H9 (cell line): Measurements from ENCODE around the gene THOC7. TPM values are rescaled to one million over a fixed set of nuclear protein-coding genes. Genes with fewer than 3 reads are reported as not detected.

Experiments
- DNase-seq: peaks from one replicate; pipeline ENCODE4 v3.0.0-alpha.2; 2017
- H2AFZ ChIP-seq: one replicate; pipeline ENCODE4 v1.6.1; 2013; ENCODE audit warnings: mild to moderate bottlenecking, low read length, control low read depth, moderate library complexity
- H2AK5ac ChIP-seq: 2 replicates; pipeline ENCODE4 v1.6.1; 2013; ENCODE audit warnings: low read length, control low read depth, mixed read lengths; ENCODE audit not compliant: insufficient read length
- H2BK120ac ChIP-seq: one replicate; pipeline ENCODE4 v1.6.1; 2013; ENCODE audit warnings: low read depth, mild to moderate bottlenecking, low read length, control low read depth, inconsistent platforms; ENCODE audit not compliant: poor library complexity, severe bottlenecking
- H2BK12ac ChIP-seq: 2 replicates; pipeline ENCODE4 v1.6.1; 2013; ENCODE audit warnings: low read length, control low read depth, mixed read lengths, low read depth; ENCODE audit not compliant: insufficient read length
- H2BK15ac ChIP-seq: 2 replicates; pipeline ENCODE4 v1.6.1; 2013; ENCODE audit warnings: low read depth, low read length, control low read depth
- H2BK20ac ChIP-seq: one replicate; pipeline ENCODE4 v1.6.1; 2013; ENCODE audit warnings: low read depth, mild to moderate bottlenecking, low read length, control low read depth, inconsistent platforms; ENCODE audit not compliant: poor library complexity, severe bottlenecking
- H2BK5ac ChIP-seq: 2 replicates; pipeline ENCODE4 v1.6.1; 2013; ENCODE audit warnings: low read length, control low read depth, mixed read lengths; ENCODE audit not compliant: insufficient read length
- H3K14ac ChIP-seq: 2 replicates; pipeline ENCODE4 v1.6.1; 2013; ENCODE audit warnings: low read length, control low read depth; ENCODE audit not compliant: insufficient read depth
- H3K18ac ChIP-seq: 2 replicates; pipeline ENCODE4 v1.6.1; 2013; ENCODE audit warnings: low read depth, mild to moderate bottlenecking, mixed read lengths, low read length, control low read depth; ENCODE audit not compliant: insufficient read length
- H3K23ac ChIP-seq: 2 replicates; pipeline ENCODE4 v1.6.1; 2013; ENCODE audit warnings: low read length, control low read depth, mixed read lengths, low read depth; ENCODE audit not compliant: insufficient read length
- H3K23me2 ChIP-seq: 2 replicates; pipeline ENCODE4 v1.6.1; 2013; ENCODE audit warnings: low read depth, mild to moderate bottlenecking, mixed read lengths, low read length, control low read depth; ENCODE audit not compliant: insufficient read length, poor library complexity, severe bottlenecking
- H3K27ac ChIP-seq: 2 replicates; pipeline ENCODE4 v1.5.1; 2013; ENCODE audit warnings: low read length, control low read depth, mixed read lengths, low read depth; ENCODE audit not compliant: insufficient read length
- H3K27me3 ChIP-seq: 2 replicates; pipeline ENCODE4 v1.6.1; 2013; ENCODE audit warnings: low read length, control low read depth, inconsistent platforms; ENCODE audit not compliant: insufficient read depth
- H3K4ac ChIP-seq: 2 replicates; pipeline ENCODE4 v1.6.1; 2013; ENCODE audit warnings: low read depth, mild to moderate bottlenecking, control low read depth, inconsistent platforms, low read length, moderate library complexity
- H3K4me1 ChIP-seq: 2 replicates; pipeline ENCODE4 v1.6.1; 2013; ENCODE audit warnings: low read length, control low read depth, inconsistent platforms; ENCODE audit not compliant: insufficient read depth
- H3K4me2 ChIP-seq: 2 replicates; pipeline ENCODE4 v1.6.1; 2013; ENCODE audit warnings: low read length, control low read depth, mixed read lengths; ENCODE audit not compliant: insufficient read length, insufficient read depth
- H3K56ac ChIP-seq: 2 replicates; pipeline ENCODE4 v1.6.1; 2013; ENCODE audit warnings: low read depth, mild to moderate bottlenecking, mixed read lengths, low read length, control low read depth; ENCODE audit not compliant: insufficient read length
- H3K79me1 ChIP-seq: 2 replicates; pipeline ENCODE4 v1.6.1; 2013; ENCODE audit warnings: low read depth, mild to moderate bottlenecking, moderate library complexity, low read length, control low read depth, inconsistent platforms; ENCODE audit not compliant: insufficient read depth, poor library complexity, severe bottlenecking
- H3K79me2 ChIP-seq: 2 replicates; pipeline ENCODE4 v1.6.1; 2013; ENCODE audit warnings: low read length, control low read depth, inconsistent platforms; ENCODE audit not compliant: insufficient read depth
- H3K9ac ChIP-seq: 2 replicates; pipeline ENCODE4 v1.6.1; 2013; ENCODE audit warnings: low read length, control low read depth, mixed read lengths; ENCODE audit not compliant: insufficient read length; ENCODE audit errors: extremely low read depth
- H3K9me3 ChIP-seq: one replicate; pipeline ENCODE4 v1.6.1; 2013; ENCODE audit warnings: low read depth, low read length, inconsistent platforms; ENCODE audit not compliant: control insufficient read depth
- H3T11ph ChIP-seq: one replicate; pipeline ENCODE4 v1.6.1; 2013; ENCODE audit warnings: mild to moderate bottlenecking, low read length, control low read depth, inconsistent platforms
- H4K20me1 ChIP-seq: one replicate; pipeline ENCODE4 v1.6.1; 2013; ENCODE audit not compliant: control insufficient read depth, insufficient read length, insufficient read depth
- H4K5ac ChIP-seq: 2 replicates; pipeline ENCODE4 v1.6.1; 2013; ENCODE audit warnings: low read depth, mild to moderate bottlenecking, mixed read lengths, low read length, control low read depth; ENCODE audit not compliant: insufficient read length
- H4K8ac ChIP-seq: replicated peaks from 2 replicates; pipeline ENCODE4 v1.6.1; 2013; ENCODE audit warnings: low read length, control low read depth, mixed read lengths, low read depth; ENCODE audit not compliant: insufficient read length
- H4K91ac ChIP-seq: 2 replicates; pipeline ENCODE4 v1.6.1; 2013; ENCODE audit warnings: low read depth, mild to moderate bottlenecking, moderate library complexity, mixed read lengths, low read length, control low read depth; ENCODE audit not compliant: insufficient read length
- H3K27ac Mint-ChIP-seq, 3 experiments: 2 replicates in 2 of 3; 3 replicates in 1 of 3; pipeline ENCODE4 v1.8.0; 2020 to 2021; ENCODE audit warnings: mixed read lengths in 3 of 3, mild to moderate bottlenecking in 1 of 3, moderate library complexity in 1 of 3
- H3K27me3 Mint-ChIP-seq: 2 replicates; pipeline ENCODE4 v1.8.0; 2021; ENCODE audit warnings: low read depth, mild to moderate bottlenecking, moderate library complexity, mixed read lengths
- H3K36me3 Mint-ChIP-seq, 3 experiments: 2 replicates in 2 of 3; 3 replicates in 1 of 3; pipeline ENCODE4 v1.8.0; 2020 to 2021; ENCODE audit warnings: low read depth in 3 of 3, mixed read lengths in 3 of 3; ENCODE audit not compliant: insufficient read depth in 1 of 3
- H3K4me1 Mint-ChIP-seq, 2 experiments: 2 replicates each; pipeline ENCODE4 v1.8.0; 2020; ENCODE audit warnings: mixed read lengths in 2 of 2
- H3K4me3 Mint-ChIP-seq, 2 experiments: 2 replicates in 1 of 2; 3 replicates in 1 of 2; pipeline ENCODE4 v1.8.0; 2020 to 2021; ENCODE audit warnings: mild to moderate bottlenecking in 2 of 2, mixed read lengths in 2 of 2, moderate library complexity in 1 of 2
- H3K9me3 Mint-ChIP-seq, 2 experiments: 2 replicates in 1 of 2; 3 replicates in 1 of 2; pipeline ENCODE4 v1.8.0; 2020; ENCODE audit warnings: mild to moderate bottlenecking in 2 of 2, mixed read lengths in 2 of 2, moderate library complexity in 1 of 2
- CTCF ChIP-seq: fragments of 200-600 bp; sonication (generic); conservative IDR thresholded peaks from 3 replicates; pipeline ENCODE4 v1.8.0; 2021; ENCODE audit warnings: antibody characterized with exemption, mild to moderate bottlenecking
- WGBS: extraction: QIAGEN DNeasy Blood & Tissue Kit; methylation state at CpG from one replicate; pipeline ENCODE4 v1.1.7; 2013; ENCODE audit warnings: missing lambda C conversion rate, low lambda C conversion rate, mixed read lengths; ENCODE audit not compliant: insufficient read length; ENCODE audit errors: extremely low coverage; 5-methylcytosine and 5-hydroxymethylcytosine counted together
- total RNA-seq: library from RNA; stranded (reverse); gene quantifications from 2 replicates; pipeline ENCODE4 v1.2.1, GENCODE V29; 2021

Gene THOC7
- total RNA-seq, 1 experiment from 2014 or later, result 63.3 TPM

DNA sequence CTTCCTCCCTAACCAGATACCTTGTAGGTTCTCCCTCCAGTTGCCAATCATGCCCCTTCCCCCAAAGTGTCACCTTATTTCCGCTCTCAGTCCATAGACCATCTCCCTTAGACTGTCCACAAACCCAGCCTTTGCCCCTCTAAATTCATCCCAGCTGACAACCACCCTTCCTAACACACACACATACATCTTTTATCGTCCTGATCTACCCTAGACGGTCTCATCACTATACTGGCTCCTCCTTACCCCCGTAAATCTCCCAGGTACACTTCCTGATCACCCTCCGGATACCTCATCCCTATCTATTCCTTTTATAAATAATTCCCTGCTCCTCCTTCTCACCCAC, 828 bp downstream of the THOC7 start:
- 100% methylated on average over 1 of the region's 5 CpGs for WGBS
- H2AFZ ChIP-seq, result no peak overlapping the region
- no peak for DNase-seq

More for the DNA sequence above, 828 bp downstream of the THOC7 start:
- H3K9me3 Mint-ChIP-seq, result no peaks in the 10 kb centered on the region
- Histone ChIP-seq H2BK20ac (no peak overlapping the region), H2BK15ac (no peak overlapping the region), H4K91ac (no peak overlapping the region), H2AK5ac (no peak overlapping the region), H2BK12ac (no peak overlapping the region), H3T11ph (no peak overlapping the region), H4K8ac (no peak overlapping the region), H3K79me1 (no peaks in the 10 kb centered on the region), H4K5ac (no peak overlapping the region), H3K4me1 (0 out of 2 replicates have a peak, but pooled peaks cover 1% of the 10 kb centered on the region), H3K27ac (no peak overlapping the region), H3K4me2 (peak overlapping the region; percentile 86), H3K27me3 (no peaks in the 10 kb centered on the region), H3K18ac (no peak overlapping the region), H3K9me3 (no peaks in the 10 kb centered on the region), H2BK5ac (no peak overlapping the region), H3K14ac (peak overlapping the region; percentile 90), H4K20me1 (no peaks in the 10 kb centered on the region), H3K23me2 (peaks cover 16% of the 10 kb centered on the region), H3K56ac (no peak overlapping the region), H3K79me2 (no peaks in the 10 kb centered on the region; the same call in 1 of the 2 replicates), H3K9ac (peak overlapping the region; percentile 84), H2BK120ac (no peak overlapping the region), H3K23ac (no peak overlapping the region), H3K4ac (no peak overlapping the region)
- peaks cover 0 to 19% (median 16%) of the 10 kb centered on the region in 3 experiments; a peak in 6 of 7 replicates for H3K36me3 Mint-ChIP-seq
- H3K27ac Mint-ChIP-seq, result peak overlapping the region in 2 of 3 experiments; percentile 92 to 97; a peak in 4 of 7 replicates
- no peak for TF ChIP-seq CTCF
- peaks cover 1% of the 10 kb centered on the region; the same call in 1 of the 2 replicates for H3K27me3 Mint-ChIP-seq
- H3K4me3 Mint-ChIP-seq, result peak overlapping the region; percentile 91 to 94
- H3K4me1 Mint-ChIP-seq, result peaks cover 52 to 54% of the 10 kb centered on the region in 2 experiments
